SK-N-SH (cell line): ENCODE results near the gene TTC5. TPM values are rescaled to one million over a fixed set of nuclear protein-coding genes. Genes with fewer than 3 reads are reported as not detected.
"Not testable (repeated sequence)": the region's sequence is repeated elsewhere in the genome, so short reads cannot be mapped to it uniquely, and the experiment has no call there.

Source experiments
- CTCF ChIA-PET: fragments of 300-600, 350-600 bp; formaldehyde crosslinking; extraction: SDS; loops from one replicate; lab custom pipeline; 2021; lab: Yijun Ruan, JAX
- POLR2A ChIA-PET: fragments of 350-600 bp; sonication (Branson Sonifier 250); formaldehyde crosslinking; extraction: SDS; loops from one replicate; lab custom pipeline; 2020; ENCODE audit warnings: antibody characterized with exemption, inconsistent platforms; lab: Yijun Ruan, JAX
- DNase-seq: peaks from one replicate; pipeline ENCODE4 v3.0.0; 2012
- H2AFZ ChIP-seq: fragments of 200-600 bp; sonication (generic); 2 replicates; pipeline ENCODE4 v1.8.1; 2016; ENCODE audit warnings: antibody characterized with exemption, mild to moderate bottlenecking, low read depth
- H3F3A ChIP-seq: fragments of 200-600 bp; sonication (generic); replicated peaks from 2 replicates; pipeline ENCODE3; 2016; ENCODE audit warnings: antibody characterized with exemption, mild to moderate bottlenecking; ENCODE audit not compliant: insufficient read depth
- H3K27ac ChIP-seq, 2 experiments: fragments of 200-500 bp in 1 of 2; fragments of 200-600 bp in 1 of 2; sonication (Bioruptor generic) in 1 of 2; sonication (generic), shearing (Covaris generic) in 1 of 2; 2 replicates each; pipeline versions ENCODE4 v1.5.1 to v1.6.1; 2014 to 2016; ENCODE audit warnings: low read depth in 2 of 2, inconsistent platforms in 1 of 2, low read length in 1 of 2, mild to moderate bottlenecking in 1 of 2, mixed read lengths in 1 of 2
- H3K27me3 ChIP-seq: fragments of 200-600 bp; sonication (generic), shearing (Covaris generic); 2 replicates; pipeline ENCODE4 v1.6.1; 2016; ENCODE audit warnings: mixed run types; ENCODE audit not compliant: insufficient read depth
- H3K36me3 ChIP-seq, 2 experiments: fragments of 200-500 bp in 1 of 2; fragments of 200-600 bp in 1 of 2; sonication (Bioruptor generic) in 1 of 2; sonication (generic) in 1 of 2; replicated peaks in 1 of 2; 2 replicates each; pipeline versions ENCODE3 to v1.5.1; 2014 to 2016; ENCODE audit warnings: low read length in 1 of 2, mild to moderate bottlenecking in 1 of 2; ENCODE audit not compliant: insufficient read depth in 2 of 2, control insufficient read depth in 1 of 2
- H3K4me1 ChIP-seq, 2 experiments: fragments of 200-500 bp in 1 of 2; fragments of 200-600 bp in 1 of 2; sonication (Bioruptor generic) in 1 of 2; sonication (generic), shearing (Covaris generic) in 1 of 2; 2 replicates each; pipeline versions ENCODE4 v1.5.1 to v1.6.1; 2014 to 2016; ENCODE audit warnings: low read depth in 1 of 2, low read length in 1 of 2, mixed run types in 1 of 2; ENCODE audit not compliant: insufficient read depth in 2 of 2, control insufficient read depth in 1 of 2
- H3K4me2 ChIP-seq: fragments of 200-600 bp; sonication (generic), shearing (Covaris generic); 2 replicates; pipeline ENCODE4 v1.6.1; 2017; ENCODE audit warnings: mixed run types
- H3K4me3 ChIP-seq, 2 experiments: fragments of 200-500 bp in 1 of 2; fragments of 200-600 bp in 1 of 2; sonication (Bioruptor generic) in 1 of 2; sonication (generic), shearing (Covaris generic) in 1 of 2; 2 replicates each; pipeline versions ENCODE4 v1.5.1 to v1.8.1; 2014 to 2016; ENCODE audit warnings: low read depth in 2 of 2, inconsistent platforms in 1 of 2, low read length in 1 of 2, mild to moderate bottlenecking in 1 of 2, mixed read lengths in 1 of 2, moderate library complexity in 1 of 2
- H3K79me2 ChIP-seq: fragments of 200-600 bp; sonication (generic); 2 replicates; pipeline ENCODE4 v1.8.1; 2017; ENCODE audit warnings: mild to moderate bottlenecking; ENCODE audit not compliant: insufficient read depth
- H3K9ac ChIP-seq: fragments of 200-600 bp; sonication (generic); 2 replicates; pipeline ENCODE4 v1.6.1; 2017; ENCODE audit warnings: mixed run types
- H3K9me2 ChIP-seq: fragments of 200-600 bp; sonication (generic); 2 replicates; pipeline ENCODE4 v1.6.1; 2017; ENCODE audit warnings: mixed run types
- H3K9me3 ChIP-seq: fragments of 200-600 bp; sonication (generic); 2 replicates; pipeline ENCODE4 v1.6.1; 2017; ENCODE audit warnings: mixed run types, mild to moderate bottlenecking, moderate library complexity
- H4K20me1 ChIP-seq: fragments of 200-600 bp; sonication (generic); 2 replicates; pipeline ENCODE4 v1.6.1; 2017; ENCODE audit warnings: mild to moderate bottlenecking, mixed run types; ENCODE audit not compliant: insufficient read depth
- CHD2 ChIP-seq: fragments of 150-350 bp; IDR thresholded peaks from 2 replicates; pipeline ENCODE4 v1.6.1; 2018; ENCODE audit warnings: low read length; ENCODE audit not compliant: partially characterized antibody
- CTCF ChIP-seq: fragments of 200-600 bp; sonication (generic); IDR thresholded peaks from 2 replicates; pipeline ENCODE4 v1.6.1; 2017; ENCODE audit warnings: antibody characterized with exemption, mild to moderate bottlenecking, moderate library complexity
- EZH2phosphoT487 ChIP-seq: fragments of 200-600 bp; sonication (generic); IDR thresholded peaks from 2 replicates; pipeline ENCODE4 v1.6.1; 2017; ENCODE audit warnings: low read depth, mixed run types, mild to moderate bottlenecking, antibody characterized with exemption, moderate library complexity, borderline replicate concordance
- FOSL2 ChIP-seq: IDR thresholded peaks from 2 replicates; pipeline ENCODE4 v1.4.0; 2012; ENCODE audit warnings: low read depth, mild to moderate bottlenecking, moderate library complexity, borderline replicate concordance
- FOXM1 ChIP-seq: IDR thresholded peaks from 2 replicates; pipeline ENCODE4 v1.4.0; 2012; ENCODE audit warnings: low read depth, mild to moderate bottlenecking
- GABPA ChIP-seq: IDR thresholded peaks from 2 replicates; pipeline ENCODE4 v1.4.0; 2012; ENCODE audit warnings: low read depth, mild to moderate bottlenecking
- GATA2 ChIP-seq: sonication (generic); formaldehyde crosslinking; IDR thresholded peaks from 2 replicates; pipeline ENCODE4 v1.5.0; 2020; ENCODE audit warnings: mild to moderate bottlenecking, missing genetic modification reagents
- JUND ChIP-seq: IDR thresholded peaks from 2 replicates; pipeline ENCODE4 v1.4.0; 2012
- MAX ChIP-seq: IDR thresholded peaks from 2 replicates; pipeline ENCODE4 v1.4.0; 2012; ENCODE audit warnings: low read depth
- MEF2A ChIP-seq: IDR thresholded peaks from 2 replicates; pipeline ENCODE4 v1.4.0; 2012; ENCODE audit warnings: low read depth, borderline replicate concordance
- MXI1 ChIP-seq: IDR thresholded peaks from 2 replicates; pipeline ENCODE4 v1.6.1; 2012; ENCODE audit warnings: mild to moderate bottlenecking, low read depth, low read length, improper control_type of control experiment
- NFIC ChIP-seq: IDR thresholded peaks from 2 replicates; pipeline ENCODE4 v1.4.0; 2012; ENCODE audit warnings: borderline replicate concordance
- RXRA ChIP-seq: IDR thresholded peaks from 2 replicates; pipeline ENCODE4 v1.4.0; 2012; ENCODE audit warnings: low read depth, mild to moderate bottlenecking, borderline replicate concordance
- SIN3A ChIP-seq: IDR thresholded peaks from 2 replicates; pipeline ENCODE4 v1.6.1; 2012; ENCODE audit warnings: low read depth, mild to moderate bottlenecking, low read length, moderate library complexity, borderline replicate concordance
- SMC3 ChIP-seq: IDR thresholded peaks from 2 replicates; pipeline ENCODE4 v1.6.1; 2012; ENCODE audit warnings: low read depth, low read length, improper control_type of control experiment
- TAF1 ChIP-seq: IDR thresholded peaks from 2 replicates; pipeline ENCODE4 v1.6.1; 2012; ENCODE audit warnings: low read depth, mild to moderate bottlenecking, low read length, moderate library complexity, borderline replicate concordance
- TEAD4 ChIP-seq: IDR thresholded peaks from 2 replicates; pipeline ENCODE4 v1.4.0; 2012; ENCODE audit warnings: mild to moderate bottlenecking, borderline replicate concordance; ENCODE audit not compliant: insufficient read depth
- ZBTB33 ChIP-seq: IDR thresholded peaks from 2 replicates; pipeline ENCODE4 v1.4.0; 2012; ENCODE audit warnings: low read depth, borderline replicate concordance
- WGBS: methylation state at CpG from one replicate; pipeline ENCODE4 v1.1.6; 2017; ENCODE audit warnings: low lambda C conversion rate; 5-methylcytosine and 5-hydroxymethylcytosine counted together
- polyA plus RNA-seq, 3 experiments: library from polyadenylated mRNA; depleted of rRNA; stranded (reverse); fragments of >200 nt; gene quantifications; 2 replicates each; pipeline ENCODE4 v1.2.3, GENCODE V29; 2012

The TTC5 gene
- polyA plus RNA-seq, 1 of the 3 experiments (the other 2 are of a cell fraction), result 14.6 TPM

- no peaks in the 10 kb centered on the region for H3F3A ChIP-seq
- H3K27me3 ChIP-seq, result no peaks in the 10 kb centered on the region
- DNase-seq, result no peak
- 0 out of 2 replicates have a peak, but pooled peaks cover 5% of the 10 kb centered on the region for H3K9me2 ChIP-seq
- CTCF ChIA-PET, result no interaction called here
- no peak overlapping the region for H3K4me3 ChIP-seq
- H3K79me2 ChIP-seq, result no peaks in the 10 kb centered on the region
- no peaks in the 10 kb centered on the region for H4K20me1 ChIP-seq
- H3K4me1 ChIP-seq, result peaks cover 0 to 2% of the 10 kb centered on the region in 2 experiments; a peak in 1 of 4 replicates
- TF ChIP-seq SIN3A (no peak), FOXM1 (no peak), FOSL2 (no peak), CTCF (no peak), TEAD4 (no peak), MXI1 (no peak), JUND (no peak), GATA2 (CRISPR knock-in tag) (no peak), SMC3 (no peak), RXRA (no peak), TAF1 (no peak), ZBTB33 (no peak), GABPA (no peak), MEF2A (no peak), CHD2 (no peak), NFIC (no peak), MAX (no peak), EZH2phosphoT487 (no peak)
- no peak overlapping the region for H3K9ac ChIP-seq
- no peak overlapping the region for H3K27ac ChIP-seq
- WGBS, result 85% methylated on average over 2 of the region's 2 CpGs
- H3K9me3 ChIP-seq, result 0 out of 2 replicates have a peak, but pooled peaks cover 9% of the 10 kb centered on the region
- H2AFZ ChIP-seq, result no peak overlapping the region
- H3K36me3 ChIP-seq, result no peaks in the 10 kb centered on the region
- POLR2A ChIA-PET, result no interaction called here
- H3K4me2 ChIP-seq, result no peak overlapping the region
These were observed 31.7 kb downstream of the TTC5 start for GRCh38 chr14:20274062-20274461.

GRCh38 chr14:20264361-20264760 lies 41.4 kb downstream of the TTC5 start:
- CTCF ChIA-PET, H4K20me1 ChIP-seq: not testable (repeated sequence)

More at GRCh38 chr14:20264361-20264760, 41.4 kb downstream of the TTC5 start:
- POLR2A ChIA-PET, H3K27me3 ChIP-seq, H3K9ac ChIP-seq, H2AFZ ChIP-seq, DNase-seq, H3K9me3 ChIP-seq, H3K9me2 ChIP-seq, H3K4me1 ChIP-seq, H3K79me2 ChIP-seq, H3F3A ChIP-seq, H3K4me2 ChIP-seq, H3K4me3 ChIP-seq, H3K27ac ChIP-seq, H3K36me3 ChIP-seq: not testable (repeated sequence)
- WGBS, result 63% methylated on average over 5 of the region's 5 CpGs
